Mammary epithelial cell (primary cell): Measurements from ENCODE around the gene LNX1.

Source experiments
- EZH2 ChIP-seq: IDR thresholded peaks from 2 replicates; pipeline ENCODE4 v1.6.1; 2012; ENCODE audit warnings: low read length, inconsistent platforms, borderline replicate concordance
- TF ChIP-seq, protein P1 (sequence below), 2 donors: IDR thresholded peaks in 1 of 2; conservative IDR thresholded peaks in 1 of 2; 2 replicates each; pipeline ENCODE4 v1.5.1; 2011 to 2012; ENCODE audit warnings: inconsistent platforms in 2 of 2, low read length in 2 of 2, mild to moderate bottlenecking in 2 of 2, control low read depth in 1 of 2, low read depth in 1 of 2; ENCODE audit not compliant: insufficient read depth in 1 of 2; ENCODE audit errors: extremely low read depth in 1 of 2

- TF ChIP-seq, protein P1, sequence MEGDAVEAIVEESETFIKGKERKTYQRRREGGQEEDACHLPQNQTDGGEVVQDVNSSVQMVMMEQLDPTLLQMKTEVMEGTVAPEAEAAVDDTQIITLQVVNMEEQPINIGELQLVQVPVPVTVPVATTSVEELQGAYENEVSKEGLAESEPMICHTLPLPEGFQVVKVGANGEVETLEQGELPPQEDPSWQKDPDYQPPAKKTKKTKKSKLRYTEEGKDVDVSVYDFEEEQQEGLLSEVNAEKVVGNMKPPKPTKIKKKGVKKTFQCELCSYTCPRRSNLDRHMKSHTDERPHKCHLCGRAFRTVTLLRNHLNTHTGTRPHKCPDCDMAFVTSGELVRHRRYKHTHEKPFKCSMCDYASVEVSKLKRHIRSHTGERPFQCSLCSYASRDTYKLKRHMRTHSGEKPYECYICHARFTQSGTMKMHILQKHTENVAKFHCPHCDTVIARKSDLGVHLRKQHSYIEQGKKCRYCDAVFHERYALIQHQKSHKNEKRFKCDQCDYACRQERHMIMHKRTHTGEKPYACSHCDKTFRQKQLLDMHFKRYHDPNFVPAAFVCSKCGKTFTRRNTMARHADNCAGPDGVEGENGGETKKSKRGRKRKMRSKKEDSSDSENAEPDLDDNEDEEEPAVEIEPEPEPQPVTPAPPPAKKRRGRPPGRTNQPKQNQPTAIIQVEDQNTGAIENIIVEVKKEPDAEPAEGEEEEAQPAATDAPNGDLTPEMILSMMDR (conservative IDR thresholded peaks at IDR 0.05 in 1 of 2, IDR thresholded peaks at IDR 0.05 in 1 of 2; ENCODE audit: extremely low read depth in 1 of 2, insufficient read depth in 1 of 2, low read depth in 1 of 2, low read length in 2 of 2), result peak; percentile 31 to 51
- TF ChIP-seq EZH2, result no peak
Measured at GRCh38 chr4:53591372-53591892, at the start of gene LNX1.
